A549 (cell line): Measurements from ENCODE around the gene DNAH5.

Experiments
- BHLHE40 ChIP-seq: IDR thresholded peaks from 2 replicates; pipeline ENCODE4 v1.6.1; 2012; ENCODE audit warnings: low read depth, low read length, inconsistent platforms
- CTCF ChIP-seq: fragments of >200 bp; sonication (Bioruptor Twin); formaldehyde crosslinking; IDR thresholded peaks from 3 replicates; pipeline ENCODE4 v1.5.1; 2016
- EP300 ChIP-seq, 2 experiments: fragments of >200 bp; sonication (Bioruptor Twin); formaldehyde crosslinking; IDR thresholded peaks; 2 replicates in 1 of 2; 3 replicates in 1 of 2; pipeline ENCODE4 v1.6.1; 2016 to 2017
- HDAC2 ChIP-seq: fragments of 200-600 bp; sonication (generic); IDR thresholded peaks from 2 replicates; pipeline ENCODE4 v1.6.1; 2016
- HMGXB4 ChIP-seq: fragments of 250-450 bp; sonication (Bioruptor Pico); IDR thresholded peaks from 2 replicates; pipeline ENCODE4 v1.5.0; 2021; ENCODE audit warnings: mild to moderate bottlenecking, moderate library complexity, borderline replicate concordance
- JUN ChIP-seq, 2 experiments: fragments of >200 bp; sonication (Bioruptor Twin); formaldehyde crosslinking; IDR thresholded peaks; 2 replicates in 1 of 2; 3 replicates in 1 of 2; pipeline ENCODE4 v1.6.1; 2016 to 2017
- KDM5A ChIP-seq: fragments of 200-600 bp; sonication (generic); IDR thresholded peaks from 2 replicates; pipeline ENCODE4 v1.6.1; 2016; ENCODE audit warnings: antibody characterized with exemption, mild to moderate bottlenecking
- PBX3 ChIP-seq: IDR thresholded peaks from 2 replicates; pipeline ENCODE4 v1.6.1; 2012
- POLR2A ChIP-seq: IDR thresholded peaks from 2 replicates; pipeline ENCODE4 v1.6.1; 2012; ENCODE audit warnings: mild to moderate bottlenecking, low read length
- RAD21 ChIP-seq, 2 experiments: fragments of >200 bp in 1 of 2; sonication (Bioruptor Twin) in 1 of 2; formaldehyde crosslinking in 1 of 2; IDR thresholded peaks in 1 of 2; conservative IDR thresholded peaks in 1 of 2; 2 replicates in 1 of 2; 3 replicates in 1 of 2; pipeline ENCODE4 v1.6.1; 2012 to 2018; ENCODE audit warnings: inconsistent platforms in 1 of 2
- RCOR1 ChIP-seq: fragments of 150-350 bp; IDR thresholded peaks from 2 replicates; pipeline ENCODE4 v1.6.1; 2014; ENCODE audit warnings: antibody characterized with exemption, low read length, low read depth
- REST ChIP-seq: fragments of 200-600 bp; sonication (generic); IDR thresholded peaks from 2 replicates; pipeline ENCODE4 v1.6.1; 2016; ENCODE audit warnings: antibody characterized with exemption, mild to moderate bottlenecking, moderate library complexity
- RNF2 ChIP-seq: fragments of 200-600 bp; sonication (generic); IDR thresholded peaks from 2 replicates; pipeline ENCODE4 v1.6.1; 2016; ENCODE audit warnings: low read depth, mild to moderate bottlenecking, antibody characterized with exemption, moderate library complexity, borderline replicate concordance
- ZSCAN20 ChIP-seq: fragments of 250-450 bp; sonication (Bioruptor Pico); IDR thresholded peaks from 2 replicates; pipeline ENCODE4 v1.8.0; 2022; ENCODE audit warnings: mild to moderate bottlenecking, moderate library complexity

- TF ChIP-seq EP300 (IDR thresholded peaks at IDR 0.05) (no peak), CTCF (no peak), BHLHE40 (no peak), KDM5A (no peak), POLR2A (no peak), PBX3 (no peak), RAD21 (conservative IDR thresholded peaks at IDR 0.05 in 1 of 2, IDR thresholded peaks at IDR 0.05 in 1 of 2) (no peak), REST (no peak), JUN (IDR thresholded peaks at IDR 0.05) (no peak), RCOR1 (no peak), ZSCAN20 (no peak), HDAC2 (no peak), HMGXB4 (CRISPR knock-in tag) (no peak), RNF2 (no peak)
Observed at GRCh38 chr5:13692172-13692571, 252.3 kb downstream of the DNAH5 start.
